Astrocyte (in vitro differentiated cells and primary cell): Measurements from ENCODE around the gene FSIP1.

Source experiments
- CTCF ChIP-seq: IDR thresholded peaks from 2 replicates; pipeline ENCODE4 v1.5.1; 2011; ENCODE audit warnings: low read depth, mild to moderate bottlenecking, inconsistent platforms, low read length, moderate library complexity; ENCODE audit not compliant: insufficient read depth
- EZH2 ChIP-seq: IDR thresholded peaks from 2 replicates; pipeline ENCODE4 v1.6.1; 2012; ENCODE audit warnings: mild to moderate bottlenecking, low read length, inconsistent platforms; ENCODE audit not compliant: insufficient read depth

- no peak for TF ChIP-seq CTCF
- no peak for TF ChIP-seq EZH2
Observed at GRCh38 chr15:39687965-39688364, 94.7 kb downstream of the FSIP1 start.
